GM21447 (cell line): ENCODE data around the gene TPD52L1.

Experiments
- ATAC-seq: cut with Tn5 transposase; IDR thresholded peaks from one replicate; pipeline ENCODE4 v1.9.1; 2021; ENCODE audit not compliant: unreplicated experiment

The TPD52L1 gene

GRCh38 chr6:125233202-125233601 is 79.6 kb downstream of the TPD52L1 start:
- ATAC-seq: no peak

- no peak for ATAC-seq
These were observed 83.2 kb downstream of the TPD52L1 start for GRCh38 chr6:125236536-125237327.

GRCh38 chr6:125237764-125238163 is 84.2 kb downstream of the TPD52L1 start:
- ATAC-seq: no peak

GRCh38 chr6:125245109-125245508 is 91.5 kb downstream of the TPD52L1 start:
- no peak for ATAC-seq

- no peak for ATAC-seq
These were observed 92.1 kb downstream of the TPD52L1 start for GRCh38 chr6:125245523-125246264.

- ATAC-seq: no peak
These were observed 93.0 kb downstream of the TPD52L1 start for GRCh38 chr6:125246566-125246965.

- no peak for ATAC-seq
These were observed 94.6 kb downstream of the TPD52L1 start for GRCh38 chr6:125248136-125248535.

GRCh38 chr6:125250511-125250910 is 96.9 kb downstream of the TPD52L1 start:
- ATAC-seq: no peak

GRCh38 chr6:125251516-125252220 is 98.1 kb downstream of the TPD52L1 start:
- ATAC-seq: no peak

- no peak for ATAC-seq
These were observed 99.3 kb downstream of the TPD52L1 start for GRCh38 chr6:125252891-125253290.

GRCh38 chr6:125253881-125254280 is 100.3 kb downstream of the TPD52L1 start:
- ATAC-seq: no peak

- ATAC-seq: no peak
These were observed 100.7 kb downstream of the TPD52L1 start for GRCh38 chr6:125254321-125254720.

GRCh38 chr6:125255201-125255600 is 101.6 kb downstream of the TPD52L1 start:
- ATAC-seq: no peak

- no peak for ATAC-seq
These were observed 103.8 kb downstream of the TPD52L1 start for GRCh38 chr6:125257351-125257750.

GRCh38 chr6:125258651-125259353 is 105.2 kb downstream of the TPD52L1 start:
- no peak for ATAC-seq

GRCh38 chr6:125259354-125259736 is 105.8 kb downstream of the TPD52L1 start:
- ATAC-seq: no peak

- ATAC-seq: no peak
These were observed 108.7 kb downstream of the TPD52L1 start for GRCh38 chr6:125262016-125263013.

GRCh38 chr6:125264476-125264875 is 110.9 kb downstream of the TPD52L1 start:
- no peak for ATAC-seq

GRCh38 chr6:125267806-125268523 is 114.4 kb downstream of the TPD52L1 start:
- no peak for ATAC-seq
